ENCODE results near the gene CSNK1A1L. TPM values are rescaled to one million over a fixed set of nuclear protein-coding genes. Genes with fewer than 3 reads are reported as not detected.

The CSNK1A1L gene
- total RNA-seq, 1 donor from 2014 or later, result not detected

DNA sequence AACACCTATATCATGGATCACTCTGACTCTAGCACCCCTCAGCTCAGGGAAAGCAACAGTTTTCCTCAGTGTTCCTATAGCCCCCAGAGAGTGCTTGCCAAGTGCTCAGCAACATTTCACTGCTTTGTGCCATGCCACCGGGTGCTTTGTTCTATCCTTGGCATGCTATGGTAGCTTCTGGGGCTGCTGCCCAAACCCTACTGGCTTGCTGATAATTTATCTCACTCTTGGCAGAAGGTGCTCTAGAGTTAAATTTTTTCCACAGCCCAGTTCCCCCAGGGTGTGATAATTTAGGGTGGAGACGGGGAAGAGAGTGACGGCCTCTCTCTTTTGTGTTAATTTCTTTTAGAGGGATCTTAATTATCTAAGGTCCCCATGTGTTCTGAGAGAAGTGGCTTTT is 12.6 kb upstream of the CSNK1A1L start:
- Histone ChIP-seq H3K27ac (no peak overlapping the region), H3K4me2 (no peak overlapping the region), H3K79me2 (ENCODE audit: low read depth) (no peaks in the 10 kb centered on the region), H3K9ac (no peak overlapping the region), H2AFZ (replicated peaks) (no peak overlapping the region), H3K27me3 (no peaks in the 10 kb centered on the region), H4K20me1 (ENCODE audit: low read depth) (no peaks in the 10 kb centered on the region), H3F3A (ENCODE audit: low read depth) (no peaks in the 10 kb centered on the region), H3K36me3 (no peaks in the 10 kb centered on the region), H3K4me1 (no peaks in the 10 kb centered on the region), H3K4me3 (no peak overlapping the region), H3K9me3 (ENCODE audit: low read depth) (no peaks in the 10 kb centered on the region)
- Mint-ChIP-seq H3K27ac (no peak overlapping the region), H3K27me3 (ENCODE audit: insufficient read depth, low read depth) (no peaks in the 10 kb centered on the region), H3K4me1 (no peaks in the 10 kb centered on the region), H3K36me3 (no peaks in the 10 kb centered on the region), H3K9me3 (no peaks in the 10 kb centered on the region), H3K4me3 (no peak overlapping the region)
- TF ChIP-seq EZH2 (IDR thresholded peaks at IDR 0.05), result no peak
- TF ChIP-seq EZH2phosphoT487 (IDR thresholded peaks at IDR 0.05), result no peak
- TF ChIP-seq, protein P1, sequence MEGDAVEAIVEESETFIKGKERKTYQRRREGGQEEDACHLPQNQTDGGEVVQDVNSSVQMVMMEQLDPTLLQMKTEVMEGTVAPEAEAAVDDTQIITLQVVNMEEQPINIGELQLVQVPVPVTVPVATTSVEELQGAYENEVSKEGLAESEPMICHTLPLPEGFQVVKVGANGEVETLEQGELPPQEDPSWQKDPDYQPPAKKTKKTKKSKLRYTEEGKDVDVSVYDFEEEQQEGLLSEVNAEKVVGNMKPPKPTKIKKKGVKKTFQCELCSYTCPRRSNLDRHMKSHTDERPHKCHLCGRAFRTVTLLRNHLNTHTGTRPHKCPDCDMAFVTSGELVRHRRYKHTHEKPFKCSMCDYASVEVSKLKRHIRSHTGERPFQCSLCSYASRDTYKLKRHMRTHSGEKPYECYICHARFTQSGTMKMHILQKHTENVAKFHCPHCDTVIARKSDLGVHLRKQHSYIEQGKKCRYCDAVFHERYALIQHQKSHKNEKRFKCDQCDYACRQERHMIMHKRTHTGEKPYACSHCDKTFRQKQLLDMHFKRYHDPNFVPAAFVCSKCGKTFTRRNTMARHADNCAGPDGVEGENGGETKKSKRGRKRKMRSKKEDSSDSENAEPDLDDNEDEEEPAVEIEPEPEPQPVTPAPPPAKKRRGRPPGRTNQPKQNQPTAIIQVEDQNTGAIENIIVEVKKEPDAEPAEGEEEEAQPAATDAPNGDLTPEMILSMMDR (IDR thresholded peaks at IDR 0.05), result no peak
- DNase-seq (ENCODE audit: low spot score), result no peak

DNA sequence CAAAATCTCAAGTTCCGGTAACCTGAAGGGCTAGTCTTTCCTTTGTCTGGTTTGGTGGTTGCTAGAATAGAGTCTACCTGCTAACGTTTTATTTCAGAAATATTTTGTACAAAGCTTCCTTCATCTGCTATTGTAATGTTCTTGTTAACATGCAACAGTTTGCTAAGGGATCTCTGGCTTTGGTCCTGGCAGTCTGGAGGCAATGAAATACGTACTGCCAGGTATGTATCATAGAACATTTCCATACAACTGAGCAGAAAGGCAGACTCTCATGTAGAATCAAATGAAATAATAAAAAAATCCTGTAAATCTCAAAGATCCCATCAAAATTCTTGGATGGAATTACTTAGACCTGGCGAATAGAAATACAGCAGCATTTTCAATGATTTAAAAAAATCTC is 8.8 kb upstream of the CSNK1A1L start:
- no peaks in the 10 kb centered on the region for H3K27me3 Mint-ChIP-seq (ENCODE audit: insufficient read depth, low read depth)
- TF ChIP-seq, protein P1 (IDR thresholded peaks at IDR 0.05), result no peak
- TF ChIP-seq EZH2 (IDR thresholded peaks at IDR 0.05) (no peak), EZH2phosphoT487 (IDR thresholded peaks at IDR 0.05) (no peak)
- Histone ChIP-seq H3K36me3 (no peaks in the 10 kb centered on the region), H3K4me2 (no peak overlapping the region), H3K9me3 (ENCODE audit: low read depth) (no peaks in the 10 kb centered on the region), H4K20me1 (ENCODE audit: low read depth) (no peaks in the 10 kb centered on the region), H3K4me3 (no peak overlapping the region), H3K27ac (no peak overlapping the region), H3K79me2 (ENCODE audit: low read depth) (no peaks in the 10 kb centered on the region), H3K9ac (no peak overlapping the region), H2AFZ (replicated peaks) (no peak overlapping the region), H3K27me3 (no peaks in the 10 kb centered on the region), H3F3A (ENCODE audit: low read depth) (no peaks in the 10 kb centered on the region), H3K4me1 (no peaks in the 10 kb centered on the region)
- DNase-seq (ENCODE audit: low spot score), result no peak
- H3K36me3 Mint-ChIP-seq, result no peaks in the 10 kb centered on the region
- H3K27ac Mint-ChIP-seq, result no peak overlapping the region
- H3K9me3 Mint-ChIP-seq, result no peaks in the 10 kb centered on the region
- H3K4me1 Mint-ChIP-seq, result no peaks in the 10 kb centered on the region
- no peak overlapping the region for H3K4me3 Mint-ChIP-seq

DNA sequence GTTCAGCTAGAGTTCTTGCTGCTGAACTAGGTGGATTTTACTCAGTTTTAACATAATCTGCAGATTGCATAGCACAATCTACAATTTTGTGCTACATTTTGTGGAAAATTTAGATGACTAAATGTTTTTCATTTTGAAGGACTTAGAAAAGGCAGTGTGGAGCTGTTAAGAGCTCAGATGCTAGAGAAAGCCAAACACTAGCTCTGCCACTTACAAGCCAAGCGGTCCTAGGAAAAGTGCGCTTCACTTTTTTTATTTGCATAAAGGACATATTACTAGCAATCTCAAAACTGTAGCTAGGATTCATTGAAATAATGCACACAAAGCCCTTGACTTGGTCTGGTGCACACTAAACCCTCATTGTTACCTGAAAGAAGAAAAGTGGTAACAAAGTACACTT is 8.1 kb upstream of the CSNK1A1L start:
- H3K9ac ChIP-seq, result no peak overlapping the region
- H3K27me3 ChIP-seq, result no peaks in the 10 kb centered on the region
- H4K20me1 ChIP-seq (ENCODE audit: low read depth), result no peaks in the 10 kb centered on the region
- no peaks in the 10 kb centered on the region for H3K9me3 ChIP-seq (ENCODE audit: low read depth)
- H3F3A ChIP-seq (ENCODE audit: low read depth), result no peaks in the 10 kb centered on the region
- DNase-seq (ENCODE audit: low spot score), result no peak
- no peaks in the 10 kb centered on the region for H3K79me2 ChIP-seq (ENCODE audit: low read depth)
- no peaks in the 10 kb centered on the region for H3K36me3 Mint-ChIP-seq
- H3K4me2 ChIP-seq, result no peak overlapping the region
- no peak overlapping the region for H3K27ac Mint-ChIP-seq
- no peaks in the 10 kb centered on the region for H3K9me3 Mint-ChIP-seq
- no peaks in the 10 kb centered on the region for H3K27me3 Mint-ChIP-seq (ENCODE audit: insufficient read depth, low read depth)
- no peak overlapping the region for H3K27ac ChIP-seq
- no peaks in the 10 kb centered on the region for H3K4me1 ChIP-seq
- no peak overlapping the region for H3K4me3 ChIP-seq
- H3K4me1 Mint-ChIP-seq, result no peaks in the 10 kb centered on the region
- H3K36me3 ChIP-seq, result no peaks in the 10 kb centered on the region
- TF ChIP-seq EZH2phosphoT487 (IDR thresholded peaks at IDR 0.05) (no peak), EZH2 (IDR thresholded peaks at IDR 0.05) (no peak)
- TF ChIP-seq, protein P1 (IDR thresholded peaks at IDR 0.05), result no peak
- no peak overlapping the region for H3K4me3 Mint-ChIP-seq
- H2AFZ ChIP-seq (replicated peaks), result no peak overlapping the region

Data from neural progenitor cell (in vitro differentiated cells).